Kidney glomerular epithelial cell (primary cell): ENCODE data around the gene FPR1.

Experiments
- DNase-seq: peaks from one replicate; lab custom pipeline; 2025; lab: John Stamatoyannopoulos, UW

The FPR1 gene

GRCh38 chr19:51706296-51706695, 45.4 kb downstream of the FPR1 start:
- DNase-seq, result no peak

- DNase-seq, result no peak
Measured at GRCh38 chr19:51704626-51705025, 47.1 kb downstream of the FPR1 start.

GRCh38 chr19:51703575-51704515, 47.8 kb downstream of the FPR1 start:
- DNase-seq, result peak; percentile 77

- DNase-seq, result no peak
Measured at GRCh38 chr19:51702825-51703574, 48.7 kb downstream of the FPR1 start.

GRCh38 chr19:51702103-51702824, 49.4 kb downstream of the FPR1 start:
- no peak for DNase-seq

- no peak for DNase-seq
Measured at GRCh38 chr19:51701468-51702100, 50.1 kb downstream of the FPR1 start.

GRCh38 chr19:51699170-51699569, 52.5 kb downstream of the FPR1 start:
- no peak for DNase-seq

- DNase-seq, result no peak
Measured at GRCh38 chr19:51698296-51698695, 53.4 kb downstream of the FPR1 start.

GRCh38 chr19:51697169-51697776, 54.4 kb downstream of the FPR1 start:
- no peak for DNase-seq

GRCh38 chr19:51696606-51697005, 55.1 kb downstream of the FPR1 start:
- no peak for DNase-seq
